Erythroblast (primary cell): ENCODE measurements around the gene DHX40.
"Not testable (repeated sequence)": the region's sequence is repeated elsewhere in the genome, so short reads cannot be mapped to it uniquely, and the experiment has no call there.

Experiments used
- DNase-seq, 2 experiments: peaks; one replicate each; lab custom pipeline; 2025; lab: John Stamatoyannopoulos, UW
- GATA1 ChIP-seq: IDR thresholded peaks from 2 replicates; pipeline ENCODE4 v1.6.1; 2011; ENCODE audit warnings: low read depth, mild to moderate bottlenecking, control low read depth, low read length, moderate library complexity
- POLR2A ChIP-seq: IDR thresholded peaks from 2 replicates; pipeline ENCODE4 v1.6.1; 2011; ENCODE audit warnings: mild to moderate bottlenecking, low read length

The DHX40 gene

DNA sequence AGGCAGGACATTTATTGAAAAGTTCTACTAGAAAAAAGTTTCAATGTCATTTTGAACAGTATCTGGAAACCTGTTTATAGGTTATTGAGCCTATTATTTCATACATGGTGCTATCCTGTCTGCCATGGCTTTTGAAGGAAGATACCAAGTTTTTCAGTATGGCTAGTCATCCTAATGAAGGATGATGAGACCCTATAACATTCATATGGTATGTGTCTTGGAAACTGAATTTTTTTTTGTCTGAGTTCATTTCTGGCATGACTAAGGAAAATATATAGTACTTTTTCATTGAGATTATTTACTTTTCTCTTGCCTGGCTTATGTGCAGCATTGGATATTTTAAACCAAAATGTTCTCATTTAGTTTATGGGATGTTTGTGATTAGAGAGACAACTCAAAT is 84.5 kb downstream of the DHX40 start:
- no peak for DNase-seq

DNA sequence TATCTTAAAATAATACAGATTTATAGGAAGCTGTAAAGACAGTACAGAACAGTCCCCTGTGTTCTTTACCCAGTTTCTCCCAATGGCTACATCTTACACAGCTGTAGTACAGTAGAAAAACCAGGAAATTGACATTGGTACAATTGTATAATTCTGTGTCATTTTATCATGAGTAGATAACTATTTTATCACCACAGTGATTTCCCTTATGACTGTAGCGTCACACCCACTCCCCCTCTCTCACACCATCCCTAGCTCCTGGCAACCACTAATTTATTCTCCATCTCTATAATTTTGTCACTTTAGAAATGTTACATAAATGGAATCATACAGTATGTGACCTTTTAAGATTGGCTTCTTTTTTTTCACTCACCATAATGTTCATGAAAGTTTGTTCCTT is 85.2 kb downstream of the DHX40 start:
- TF ChIP-seq GATA1 (no peak), POLR2A (no peak)
- DNase-seq: no peak

More for the DNA sequence above, 84.5 kb downstream of the DHX40 start:
- TF ChIP-seq POLR2A (no peak), GATA1 (no peak)

DNA sequence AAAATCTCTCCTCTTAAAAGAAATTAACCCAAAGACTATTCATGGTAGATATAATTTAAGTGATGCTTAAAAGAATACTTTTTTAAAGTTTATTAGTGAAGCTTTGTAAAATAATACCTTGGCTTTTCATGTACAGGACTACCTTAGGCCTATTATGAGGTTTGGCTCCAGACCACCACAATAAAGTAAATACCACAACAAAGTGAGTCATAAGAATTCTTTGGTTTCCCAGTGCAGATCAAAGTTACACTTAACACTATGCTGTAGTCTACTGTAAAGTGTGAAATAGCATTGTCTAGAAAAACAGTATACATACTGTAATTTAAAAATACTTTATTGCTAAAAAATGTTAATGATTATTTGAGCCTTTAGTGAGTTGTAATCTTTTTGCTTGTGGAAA is 85.9 kb downstream of the DHX40 start:
- no peak for DNase-seq
- no peak for TF ChIP-seq GATA1
- no peak for TF ChIP-seq POLR2A

DNA sequence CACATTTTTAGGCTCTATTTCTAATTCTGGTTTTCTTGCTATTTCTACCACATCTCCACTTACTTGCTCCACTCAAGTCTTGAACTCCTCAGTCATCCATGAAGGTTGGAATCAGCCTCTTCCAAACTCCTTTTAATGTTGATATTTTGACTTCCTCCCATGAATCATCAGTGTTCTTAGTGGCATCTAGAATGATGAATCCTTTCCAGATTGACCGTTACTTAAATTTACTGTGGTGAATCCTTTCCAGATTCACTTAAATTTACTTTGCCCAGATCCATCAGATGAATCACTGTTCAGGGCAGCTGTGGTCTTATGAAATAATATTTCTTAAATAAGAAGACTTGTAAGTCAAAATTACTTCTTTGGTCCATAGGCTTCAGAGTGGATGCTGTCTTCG is 86.7 kb downstream of the DHX40 start:
- TF ChIP-seq GATA1 (no peak), POLR2A (no peak)
- no peak for DNase-seq

DNA sequence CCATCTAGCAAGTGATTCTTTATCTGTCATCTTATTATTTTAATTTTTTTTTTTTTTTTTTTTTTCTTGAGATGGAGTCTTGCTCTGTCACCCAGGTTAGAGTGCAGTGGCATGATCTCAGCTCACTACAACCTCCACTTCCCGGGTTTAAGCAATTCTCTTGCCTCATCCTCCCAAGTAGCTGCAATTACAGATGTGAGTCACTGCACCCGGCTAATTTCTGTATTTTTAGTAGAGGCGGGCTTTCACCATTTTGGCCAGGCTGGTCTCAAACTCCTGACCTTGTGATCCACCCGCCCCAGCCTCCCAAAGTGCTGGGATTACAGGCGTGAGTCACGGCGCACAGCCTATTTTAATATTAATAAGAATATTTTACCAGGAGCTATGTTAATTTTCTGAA is 91.2 kb downstream of the DHX40 start:
- not testable (repeated sequence) for DNase-seq
